ENCODE results near the gene C20orf204. TPM values are rescaled to one million over a fixed set of nuclear protein-coding genes. Genes with fewer than 3 reads are reported as not detected.

The C20orf204 gene
- total and polyA plus RNA-seq, 2 of the 8 experiments (the other 6 are each of a cell fraction or from before 2014, with no cell fraction given) = 0.39 to 0.52 TPM

GRCh38 chr20:64058536-64058935 is 22.6 kb downstream of the C20orf204 start:
- H3K27ac ChIP-seq (ENCODE audit: low read depth, low read length) = no peak overlapping the region
- H3K56ac ChIP-seq (replicated peaks; ENCODE audit: insufficient read length, low read depth, low read length) = no peak overlapping the region
- no peak overlapping the region for H2AFZ ChIP-seq (ENCODE audit: low read length)
- H2BK120ac ChIP-seq (replicated peaks; ENCODE audit: low read depth, low read length) = no peak overlapping the region
- FAIRE-seq (no peak), DNase-seq (ENCODE audit: low read depth in 1 of 2, low spot score in 2 of 2) (no peak)
- H3K9ac ChIP-seq (replicated peaks in 1 of 4; ENCODE audit: extremely low read depth in 1 of 4, low read depth in 3 of 4, low read length in 3 of 4) = no peak overlapping the region
- ChIA-PET POLR2A (ENCODE audit: partially characterized antibody) (no interaction called here), CTCF (ENCODE audit: partially characterized antibody) (interaction anchor here (1.0 to 15.0 kb wide), 9 partner anchors 8 to 521 kb away, joined by 3 to 139 read pairs (median 6); partner anchors contain the start of genes C20orf204, LKAAEAR1, OPRL1 and PRPF6)
- no peak overlapping the region; the same call in 1 of the 2 replicates for H4K8ac ChIP-seq (ENCODE audit: extremely low read depth, insufficient read depth, low read length)
- peaks cover 0 to 22% (median 14%) of the 10 kb centered on the region in 4 experiments; a peak in 6 of 7 replicates for H3K4me1 ChIP-seq (replicated peaks in 1 of 4; ENCODE audit: control insufficient read depth in 3 of 4, insufficient read depth in 4 of 4, low read length in 3 of 4)
- H2BK20ac ChIP-seq (ENCODE audit: low read length) = no peak overlapping the region
- 87% methylated on average over 12 of the region's 12 CpGs; no CpG with 5 or more reads in 1 of the 2 experiments for WGBS, 2 experiments (ENCODE audit: extremely low coverage in 1 of 2, insufficient coverage in 1 of 2, insufficient read length in 1 of 2, insufficient replicate concordance in 2 of 2, low coverage in 1 of 2, low lambda C conversion rate in 2 of 2, missing lambda C conversion rate in 1 of 2)
- no peak overlapping the region for H2BK15ac ChIP-seq (ENCODE audit: low read length)
- H2BK12ac ChIP-seq (ENCODE audit: low read depth, low read length) = no peak overlapping the region
- no peaks in the 10 kb centered on the region for H3K9me3 ChIP-seq (ENCODE audit: insufficient read depth in 2 of 2, low read depth in 1 of 2, low read length in 1 of 2)
- H4K5ac ChIP-seq (ENCODE audit: insufficient read length, low read depth, low read length) = no peak overlapping the region
- no peaks in the 10 kb centered on the region; the same call in 1 of the 2 replicates for H3K23me2 ChIP-seq (ENCODE audit: low read depth, low read length)
- H3K36me3 ChIP-seq (ENCODE audit: control insufficient read depth in 2 of 4, insufficient read depth in 4 of 4, low read length in 3 of 4) = no peaks in the 10 kb centered on the region
- H4K91ac ChIP-seq (replicated peaks; ENCODE audit: insufficient read length, low read length) = no peak overlapping the region
- H3K23ac ChIP-seq (ENCODE audit: insufficient read length) = no peak overlapping the region
- H3K27me3 ChIP-seq (replicated peaks in 1 of 4; ENCODE audit: control insufficient read depth in 3 of 4, extremely low read depth in 1 of 4, insufficient read depth in 3 of 4, low read length in 3 of 4) = peaks cover 0 to 2% (median 0%) of the 10 kb centered on the region in 4 experiments; a peak in 2 of 7 replicates
- H3K18ac ChIP-seq (ENCODE audit: extremely low read depth, low read length) = no peak overlapping the region
- H2AK5ac ChIP-seq (ENCODE audit: low read depth, low read length) = no peak overlapping the region
- TF ChIP-seq HDAC2 (IDR thresholded peaks at IDR 0.05; ENCODE audit: borderline replicate concordance in 1 of 2, low read depth in 2 of 2, low read length in 2 of 2) (no peak), TEAD4 (IDR thresholded peaks at IDR 0.05; ENCODE audit: low read depth, low read length) (no peak), TCF12 (IDR thresholded peaks at IDR 0.05; ENCODE audit: low read depth, low read length) (no peak), RFX5 (IDR thresholded peaks at IDR 0.05; ENCODE audit: borderline replicate concordance, low read depth, low read length) (no peak), SP4 (IDR thresholded peaks at IDR 0.05; ENCODE audit: low read length) (no peak), GTF2F1 (IDR thresholded peaks at IDR 0.05; ENCODE audit: borderline replicate concordance, low read depth, low read length) (no peak), HDAC6 (IDR thresholded peaks at IDR 0.05; ENCODE audit: low read depth, low read length) (no peak), BRCA1 (IDR thresholded peaks at IDR 0.05; ENCODE audit: low read depth, low read length) (no peak), TBP (IDR thresholded peaks at IDR 0.05; ENCODE audit: low read depth, low read length) (no peak), ASH2L (IDR thresholded peaks at IDR 0.05; ENCODE audit: low read length) (no peak), RNF2 (IDR thresholded peaks at IDR 0.05; ENCODE audit: borderline replicate concordance, low read depth, low read length, missing control alignments, poor library complexity, severe bottlenecking) (no peak), MAX (IDR thresholded peaks at IDR 0.05) (no peak), NRF1 (IDR thresholded peaks at IDR 0.05; ENCODE audit: low read depth, low read length) (no peak)
- H3K79me1 ChIP-seq (ENCODE audit: low read depth, low read length) = no peaks in the 10 kb centered on the region
- no peak overlapping the region for H3K4me2 ChIP-seq (ENCODE audit: insufficient read depth in 1 of 2, low read depth in 2 of 2, low read length in 2 of 2)
- H3K4ac ChIP-seq (replicated peaks; ENCODE audit: insufficient read length, low read depth, low read length) = no peak overlapping the region
- H3K4me3 ChIP-seq (ENCODE audit: extremely low read depth in 1 of 4, insufficient read depth in 2 of 4, low read depth in 3 of 4, low read length in 4 of 4) = no peak overlapping the region
- H2BK5ac ChIP-seq (ENCODE audit: low read depth, low read length) = no peak overlapping the region
- no peaks in the 10 kb centered on the region for H3K79me2 ChIP-seq (ENCODE audit: control insufficient read depth in 1 of 2, insufficient read depth in 2 of 2, low read length in 2 of 2)
- H4K20me1 ChIP-seq (replicated peaks in 1 of 2; ENCODE audit: control insufficient read depth in 1 of 2, insufficient read depth in 2 of 2, low read length in 2 of 2) = no peaks in the 10 kb centered on the region
- no peak overlapping the region for H3K14ac ChIP-seq (ENCODE audit: insufficient read length)
